WTC11 (cell line): ENCODE results near the gene STK24. TPM values are rescaled to one million over a fixed set of nuclear protein-coding genes. Genes with fewer than 3 reads are reported as not detected.

Experiments used
- ATAC-seq: fragments of 200-7000 bp; cut with Tn5 transposase; 2 replicates; pipeline ENCODE4 v1.10.0; 2021; ENCODE audit warnings: mild to moderate bottlenecking, moderate library complexity
- CTCF ChIA-PET: fragments of 300-600 bp; sonication (Branson Sonifier 250); formaldehyde crosslinking; loops from one replicate; lab custom pipeline; 2021; ENCODE audit warnings: antibody characterized with exemption; lab: Charles Lee
- POLR2A ChIA-PET: fragments of 350-600 bp; sonication (Branson Sonifier 250); formaldehyde crosslinking; loops from one replicate; lab custom pipeline; 2021; ENCODE audit warnings: antibody characterized with exemption; lab: Charles Lee
- DNase-seq: peaks from one replicate; pipeline ENCODE4 v3.0.0; 2021; ENCODE audit warnings: low spot score
- H3K27ac Mint-ChIP-seq: 2 replicates; pipeline ENCODE4 v1.8.0; 2021; ENCODE audit warnings: mixed read lengths
- H3K27me3 Mint-ChIP-seq: 2 replicates; pipeline ENCODE4 v1.8.0; 2021; ENCODE audit warnings: low read depth, mild to moderate bottlenecking, moderate library complexity, mixed read lengths
- H3K36me3 Mint-ChIP-seq: 2 replicates; pipeline ENCODE4 v1.8.0; 2021; ENCODE audit warnings: mixed read lengths
- H3K4me1 Mint-ChIP-seq: 2 replicates; pipeline ENCODE4 v1.8.0; 2022; ENCODE audit warnings: mixed read lengths
- H3K4me3 Mint-ChIP-seq: 2 replicates; pipeline ENCODE4 v1.8.0; 2021; ENCODE audit warnings: mild to moderate bottlenecking, moderate library complexity, mixed read lengths
- H3K9me3 Mint-ChIP-seq: 2 replicates; pipeline ENCODE4 v1.8.0; 2021; ENCODE audit warnings: mixed read lengths
- AFF4 ChIP-seq: sonication (generic); formaldehyde crosslinking; IDR thresholded peaks from 2 replicates; pipeline ENCODE4 v1.8.1; 2023; ENCODE audit warnings: mild to moderate bottlenecking, missing genetic modification reagents, borderline replicate concordance
- AR ChIP-seq: fragments of 250-450 bp; sonication (Bioruptor Pico); IDR thresholded peaks from 2 replicates; pipeline ENCODE4 v1.9.0; 2021; ENCODE audit warnings: mild to moderate bottlenecking
- CREB1 ChIP-seq: sonication (generic); formaldehyde crosslinking; IDR thresholded peaks from 2 replicates; pipeline ENCODE4 v1.8.0; 2023; ENCODE audit warnings: mild to moderate bottlenecking, missing genetic modification reagents
- ETV6 ChIP-seq: sonication (generic); formaldehyde crosslinking; IDR thresholded peaks from 2 replicates; pipeline ENCODE4 v1.8.1; 2022; ENCODE audit warnings: mild to moderate bottlenecking, missing genetic modification reagents
- JUN ChIP-seq: sonication (generic); formaldehyde crosslinking; IDR thresholded peaks from 2 replicates; pipeline ENCODE4 v1.8.0; 2023; ENCODE audit warnings: mild to moderate bottlenecking, missing genetic modification reagents
- MXD4 ChIP-seq: fragments of 250-450 bp; sonication (Bioruptor Pico); IDR thresholded peaks from 2 replicates; pipeline ENCODE4 v1.8.0; 2021; ENCODE audit warnings: mild to moderate bottlenecking, moderate library complexity, borderline replicate concordance
- NR3C1 ChIP-seq: sonication (generic); formaldehyde crosslinking; conservative IDR thresholded peaks from 2 replicates; pipeline ENCODE4 v1.8.1; 2023; ENCODE audit warnings: low read depth, mild to moderate bottlenecking, missing genetic modification reagents
- OVOL2 ChIP-seq: fragments of 250-450 bp; sonication (Bioruptor Pico); IDR thresholded peaks from 2 replicates; pipeline ENCODE4 v1.9.0; 2021; ENCODE audit warnings: mild to moderate bottlenecking, borderline replicate concordance
- RELA ChIP-seq: sonication (generic); formaldehyde crosslinking; IDR thresholded peaks from 2 replicates; pipeline ENCODE4 v1.8.1; 2022; ENCODE audit warnings: missing genetic modification reagents, mild to moderate bottlenecking, borderline replicate concordance
- SP1 ChIP-seq: sonication (generic); formaldehyde crosslinking; conservative IDR thresholded peaks from 2 replicates; pipeline ENCODE4 v1.8.1; 2022; ENCODE audit warnings: missing genetic modification reagents
- TEAD1 ChIP-seq: sonication (generic); formaldehyde crosslinking; IDR thresholded peaks from 2 replicates; pipeline ENCODE4 v1.8.0; 2022; ENCODE audit warnings: mild to moderate bottlenecking, missing genetic modification reagents
- TP53 ChIP-seq: sonication (generic); formaldehyde crosslinking; IDR thresholded peaks from 2 replicates; pipeline ENCODE4 v1.8.1; 2023; ENCODE audit warnings: mild to moderate bottlenecking, missing genetic modification reagents
- ZMAT4 ChIP-seq: fragments of 250-450 bp; sonication (Bioruptor Pico); IDR thresholded peaks from 2 replicates; pipeline ENCODE4 v1.9.0; 2021; ENCODE audit warnings: mild to moderate bottlenecking
- ZNF121 ChIP-seq: sonication (generic); formaldehyde crosslinking; IDR thresholded peaks from 2 replicates; pipeline ENCODE4 v1.8.0; 2023; ENCODE audit warnings: missing genetic modification reagents
- ZNF138 ChIP-seq: sonication (generic); formaldehyde crosslinking; conservative IDR thresholded peaks from 2 replicates; pipeline ENCODE4 v1.8.1; 2022; ENCODE audit warnings: mild to moderate bottlenecking, moderate library complexity, missing genetic modification reagents
- ZNF317 ChIP-seq: sonication (generic); formaldehyde crosslinking; IDR thresholded peaks from 2 replicates; pipeline ENCODE4 v1.8.1; 2023; ENCODE audit warnings: low read depth, mild to moderate bottlenecking, moderate library complexity, missing genetic modification reagents, borderline replicate concordance
- ZNF671 ChIP-seq: fragments of 250-450 bp; sonication (Bioruptor Pico); IDR thresholded peaks from 2 replicates; pipeline ENCODE4 v1.8.0; 2021; ENCODE audit warnings: mild to moderate bottlenecking
- total RNA-seq: library from RNA; stranded (reverse); gene quantifications from 3 replicates; pipeline ENCODE4 v1.2.3, GENCODE V29; 2021
- TF ChIP-seq, protein P1 (sequence below): sonication (generic); formaldehyde crosslinking; IDR thresholded peaks from 2 replicates; pipeline ENCODE4 v1.8.0; 2022; ENCODE audit warnings: mild to moderate bottlenecking, missing genetic modification reagents
- TF ChIP-seq, protein P2 (sequence below): sonication (generic); formaldehyde crosslinking; IDR thresholded peaks from 2 replicates; pipeline ENCODE4 v1.8.1; 2023; ENCODE audit warnings: mild to moderate bottlenecking, missing genetic modification reagents
- TF ChIP-seq, protein P3 (sequence below): sonication (generic); formaldehyde crosslinking; IDR thresholded peaks from 2 replicates; pipeline ENCODE4 v1.8.0; 2022; ENCODE audit warnings: mild to moderate bottlenecking, missing genetic modification reagents

Gene STK24
- total RNA-seq, 1 experiment from 2014 or later = 138 TPM

DNA sequence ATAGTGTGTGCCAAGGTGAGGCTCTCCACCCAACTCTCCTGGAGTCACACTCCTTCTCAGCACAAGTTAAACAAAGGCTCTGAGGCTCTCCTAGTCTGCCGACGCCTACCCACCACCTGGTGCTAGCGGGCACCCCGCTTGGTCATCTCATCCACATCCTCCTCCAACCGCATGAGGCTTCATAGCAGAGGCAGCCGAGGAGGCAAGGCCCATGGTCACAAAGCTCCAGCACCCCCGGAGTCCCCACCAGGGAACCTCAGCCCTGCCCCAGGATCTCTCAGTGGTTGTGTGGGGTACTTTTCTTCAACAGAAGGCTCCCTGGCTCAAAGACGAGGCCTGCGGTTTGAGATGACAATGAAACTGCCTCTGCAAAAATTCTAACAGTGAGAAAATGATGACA lies 43.0 kb downstream of the STK24 start (continued):
- TF ChIP-seq AFF4 (CRISPR knock-in tag) = no peak
- no peak for TF ChIP-seq TEAD1 (CRISPR knock-in tag)
- TF ChIP-seq NR3C1 (CRISPR knock-in tag) = no peak
- no peak for TF ChIP-seq RELA (CRISPR knock-in tag)

DNA sequence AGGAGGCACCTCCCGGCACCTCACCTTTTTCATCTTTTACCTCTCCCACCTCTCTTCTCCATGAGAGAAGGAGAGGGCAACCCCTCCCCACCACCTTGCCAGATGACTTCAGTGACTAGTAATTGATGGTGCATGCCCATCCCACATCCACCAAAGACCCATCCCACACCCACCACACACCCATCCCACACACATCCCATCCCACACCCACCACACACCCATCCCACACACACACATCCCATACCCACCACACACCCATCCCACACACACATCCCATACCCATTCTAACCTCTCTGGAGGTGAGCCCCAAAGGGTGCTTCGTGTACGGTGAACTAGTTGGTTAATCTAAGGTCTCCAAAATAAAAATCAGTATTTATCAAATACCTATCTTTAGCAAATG lies 44.7 kb downstream of the STK24 start:
- no peak for TF ChIP-seq ZNF671 (CRISPR knock-in tag)
- TF ChIP-seq ZNF121 = no peak
- no peak for TF ChIP-seq SP1 (CRISPR knock-in tag)
- no peak for TF ChIP-seq MXD4 (CRISPR knock-in tag)
- TF ChIP-seq, protein P1, sequence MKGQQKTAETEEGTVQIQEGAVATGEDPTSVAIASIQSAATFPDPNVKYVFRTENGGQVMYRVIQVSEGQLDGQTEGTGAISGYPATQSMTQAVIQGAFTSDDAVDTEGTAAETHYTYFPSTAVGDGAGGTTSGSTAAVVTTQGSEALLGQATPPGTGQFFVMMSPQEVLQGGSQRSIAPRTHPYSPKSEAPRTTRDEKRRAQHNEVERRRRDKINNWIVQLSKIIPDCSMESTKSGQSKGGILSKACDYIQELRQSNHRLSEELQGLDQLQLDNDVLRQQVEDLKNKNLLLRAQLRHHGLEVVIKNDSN (CRISPR knock-in tag) = no peak
- no peak for TF ChIP-seq JUN (CRISPR knock-in tag)
- TF ChIP-seq, all 79 proteins: peak for 0
- Mint-ChIP-seq H3K27ac (no peak overlapping the region), H3K27me3 (no peaks in the 10 kb centered on the region), H3K9me3 (no peaks in the 10 kb centered on the region), H3K4me3 (no peak overlapping the region), H3K4me1 (peaks cover 76% of the 10 kb centered on the region), H3K36me3 (no peaks in the 10 kb centered on the region)
- ChIA-PET CTCF (interaction anchor here (0.9 kb wide), 1 partner anchor 84 kb away, joined by 3 read pairs; no protein-coding TSS in a partner anchor), POLR2A (no interaction called here)
- DNase-seq (no peak), ATAC-seq (no peak)

GRCh38 chr13:98530217-98530616 lies 46.7 kb downstream of the STK24 start:
- ChIA-PET CTCF (interaction anchor here (0.8 to 1.5 kb wide), 3 partner anchors 68 to 123 kb away, joined by 3 to 5 read pairs (median 3); no protein-coding TSS in a partner anchor), POLR2A (no interaction called here)
- peaks cover 76% of the 10 kb centered on the region for H3K4me1 Mint-ChIP-seq
- ATAC-seq (no peak), DNase-seq (no peak)
- no peaks in the 10 kb centered on the region for H3K9me3 Mint-ChIP-seq
- no peak for TF ChIP-seq SP1 (CRISPR knock-in tag)
- no peak for TF ChIP-seq ETV6 (CRISPR knock-in tag)
- TF ChIP-seq, protein P2, sequence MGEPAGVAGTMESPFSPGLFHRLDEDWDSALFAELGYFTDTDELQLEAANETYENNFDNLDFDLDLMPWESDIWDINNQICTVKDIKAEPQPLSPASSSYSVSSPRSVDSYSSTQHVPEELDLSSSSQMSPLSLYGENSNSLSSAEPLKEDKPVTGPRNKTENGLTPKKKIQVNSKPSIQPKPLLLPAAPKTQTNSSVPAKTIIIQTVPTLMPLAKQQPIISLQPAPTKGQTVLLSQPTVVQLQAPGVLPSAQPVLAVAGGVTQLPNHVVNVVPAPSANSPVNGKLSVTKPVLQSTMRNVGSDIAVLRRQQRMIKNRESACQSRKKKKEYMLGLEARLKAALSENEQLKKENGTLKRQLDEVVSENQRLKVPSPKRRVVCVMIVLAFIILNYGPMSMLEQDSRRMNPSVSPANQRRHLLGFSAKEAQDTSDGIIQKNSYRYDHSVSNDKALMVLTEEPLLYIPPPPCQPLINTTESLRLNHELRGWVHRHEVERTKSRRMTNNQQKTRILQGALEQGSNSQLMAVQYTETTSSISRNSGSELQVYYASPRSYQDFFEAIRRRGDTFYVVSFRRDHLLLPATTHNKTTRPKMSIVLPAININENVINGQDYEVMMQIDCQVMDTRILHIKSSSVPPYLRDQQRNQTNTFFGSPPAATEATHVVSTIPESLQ (CRISPR knock-in tag) = no peak
- no peaks in the 10 kb centered on the region for H3K27me3 Mint-ChIP-seq
- no peaks in the 10 kb centered on the region for H3K36me3 Mint-ChIP-seq
- no peak overlapping the region; the same call in 1 of the 2 replicates for H3K27ac Mint-ChIP-seq
- no peak overlapping the region for H3K4me3 Mint-ChIP-seq

DNA sequence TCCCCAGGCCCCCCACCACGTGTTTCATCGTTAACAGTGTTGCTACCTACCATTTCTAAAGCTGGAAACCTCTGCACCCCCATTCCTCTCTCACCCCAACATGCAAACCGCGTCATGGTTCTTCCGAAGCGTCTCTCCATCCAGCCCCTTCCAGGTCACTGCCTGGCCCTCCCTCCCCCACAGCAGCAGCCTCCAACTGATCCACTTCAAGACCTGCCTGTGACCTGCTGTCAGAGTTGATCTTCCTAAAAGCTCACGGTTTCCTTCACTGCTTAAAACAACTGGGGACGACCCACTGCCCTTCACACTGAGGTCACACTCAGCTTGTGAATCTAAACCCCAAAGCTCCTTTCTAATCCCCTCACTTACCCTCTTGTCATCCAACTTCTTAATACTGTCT lies 47.7 kb downstream of the STK24 start:
- CTCF ChIA-PET = interaction anchor here (1.0 to 1.7 kb wide), 4 partner anchors 35 to 84 kb away, joined by 3 to 5 read pairs (median 4); no protein-coding TSS in a partner anchor
- peak overlapping the region; percentile 81; the same call in 1 of the 2 replicates for H3K27ac Mint-ChIP-seq
- no peaks in the 10 kb centered on the region for H3K9me3 Mint-ChIP-seq
- POLR2A ChIA-PET = interaction anchor here (0.8 to 1.0 kb wide), 2 partner anchors 20 to 144 kb away, joined by 3 read pairs; no protein-coding TSS in a partner anchor
- H3K4me1 Mint-ChIP-seq = peaks cover 77% of the 10 kb centered on the region
- ATAC-seq (no peak), DNase-seq (no peak)
- no peaks in the 10 kb centered on the region for H3K36me3 Mint-ChIP-seq
- H3K4me3 Mint-ChIP-seq = no peak overlapping the region
- no peaks in the 10 kb centered on the region for H3K27me3 Mint-ChIP-seq
- TF ChIP-seq CREB1 (no peak), ZNF317 (CRISPR knock-in tag) (no peak), RELA (CRISPR knock-in tag) (no peak), OVOL2 (CRISPR knock-in tag) (no peak), ZMAT4 (CRISPR knock-in tag) (no peak), TP53 (no peak), ZNF138 (CRISPR knock-in tag) (no peak), AR (no peak)
- TF ChIP-seq, protein P3, sequence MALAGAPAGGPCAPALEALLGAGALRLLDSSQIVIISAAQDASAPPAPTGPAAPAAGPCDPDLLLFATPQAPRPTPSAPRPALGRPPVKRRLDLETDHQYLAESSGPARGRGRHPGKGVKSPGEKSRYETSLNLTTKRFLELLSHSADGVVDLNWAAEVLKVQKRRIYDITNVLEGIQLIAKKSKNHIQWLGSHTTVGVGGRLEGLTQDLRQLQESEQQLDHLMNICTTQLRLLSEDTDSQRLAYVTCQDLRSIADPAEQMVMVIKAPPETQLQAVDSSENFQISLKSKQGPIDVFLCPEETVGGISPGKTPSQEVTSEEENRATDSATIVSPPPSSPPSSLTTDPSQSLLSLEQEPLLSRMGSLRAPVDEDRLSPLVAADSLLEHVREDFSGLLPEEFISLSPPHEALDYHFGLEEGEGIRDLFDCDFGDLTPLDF (CRISPR knock-in tag) = no peak
